HG02642 (cell line): ENCODE results near the gene CDR2L.
"Not testable (repeated sequence)": the region's sequence is repeated elsewhere in the genome, so short reads cannot be mapped to it uniquely, and the experiment has no call there.

Source experiments
- ATAC-seq: cut with Tn5 transposase; IDR thresholded peaks from one replicate; pipeline ENCODE4 v1.9.1; 2021; ENCODE audit warnings: mild to moderate bottlenecking; ENCODE audit not compliant: unreplicated experiment, poor library complexity

Gene CDR2L

DNA sequence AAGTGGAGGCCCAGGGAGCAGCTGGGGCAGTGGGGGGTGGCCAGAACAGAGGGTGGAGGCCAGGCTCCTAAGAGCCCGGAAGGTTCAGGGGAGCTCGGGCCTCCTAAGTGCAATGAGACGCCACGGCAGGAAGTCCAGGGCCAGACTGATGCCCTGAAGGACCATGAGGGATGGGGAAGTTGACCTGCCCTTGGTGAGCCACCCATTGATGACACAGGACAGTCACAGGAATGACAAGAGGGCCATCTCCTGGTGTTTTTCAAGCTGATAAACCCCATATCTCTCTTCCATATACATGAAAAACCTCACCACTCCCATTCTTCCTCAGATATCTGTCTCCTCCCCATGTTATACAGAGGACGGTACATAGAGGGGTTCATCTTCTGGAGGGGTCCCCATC is 19.2 kb downstream of the CDR2L start:
- ATAC-seq = no peak

- no peak for ATAC-seq
Observed at GRCh38 chr17:75008373-75008772, 20.9 kb downstream of the CDR2L start.

GRCh38 chr17:75009139-75009724 is 21.8 kb downstream of the CDR2L start:
- ATAC-seq = no peak

GRCh38 chr17:75010683-75011400 is 23.4 kb downstream of the CDR2L start:
- ATAC-seq = no peak

- ATAC-seq = no peak
Observed at GRCh38 chr17:75011401-75012095, 24.1 kb downstream of the CDR2L start.

GRCh38 chr17:75012096-75012345 is 24.6 kb downstream of the CDR2L start:
- no peak for ATAC-seq

DNA sequence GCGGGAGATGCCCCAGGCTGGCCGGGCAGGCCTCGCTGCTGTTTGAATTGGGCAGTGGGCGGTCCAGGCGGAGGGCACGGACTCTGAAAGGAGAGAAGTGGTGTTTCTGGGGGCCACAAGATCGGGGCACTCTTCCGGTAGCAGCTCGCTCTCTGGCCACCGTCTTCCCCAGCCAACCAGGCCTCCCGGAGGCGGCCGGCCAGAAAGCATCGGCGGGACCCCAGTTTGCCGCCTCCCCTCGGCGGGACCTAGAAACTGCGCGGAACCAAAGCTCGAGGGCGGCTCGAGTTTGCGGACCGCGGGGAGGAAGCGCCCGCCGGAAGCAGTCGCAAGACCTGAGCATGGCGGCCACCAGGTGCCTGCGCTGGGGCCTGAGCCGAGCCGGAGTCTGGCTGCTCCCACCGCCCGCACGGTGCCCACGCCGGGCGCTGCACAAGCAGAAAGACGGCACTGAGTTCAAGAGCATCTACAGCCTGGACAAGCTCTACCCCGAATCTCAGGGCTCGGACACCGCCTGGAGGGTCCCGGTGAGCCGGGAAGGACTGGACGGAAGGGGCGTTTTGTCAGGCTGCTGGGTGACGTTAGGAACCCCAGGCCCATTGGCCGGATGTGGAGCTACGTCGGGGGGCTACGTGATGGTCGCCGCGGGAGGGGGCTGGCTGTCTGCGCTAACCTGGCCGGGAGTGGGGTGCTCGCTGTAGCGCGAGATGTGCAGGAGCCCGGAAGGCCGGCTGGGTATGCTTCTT is 25.1 kb downstream of the CDR2L start, which contains the start of gene MRPL58:
Gene MRPL58, plus strand, starts transcription at position 325 of the 746 bp plus-strand sequence. Its CDS starts 17 bp downstream, at position 342.
- ATAC-seq = peak; percentile 89

DNA sequence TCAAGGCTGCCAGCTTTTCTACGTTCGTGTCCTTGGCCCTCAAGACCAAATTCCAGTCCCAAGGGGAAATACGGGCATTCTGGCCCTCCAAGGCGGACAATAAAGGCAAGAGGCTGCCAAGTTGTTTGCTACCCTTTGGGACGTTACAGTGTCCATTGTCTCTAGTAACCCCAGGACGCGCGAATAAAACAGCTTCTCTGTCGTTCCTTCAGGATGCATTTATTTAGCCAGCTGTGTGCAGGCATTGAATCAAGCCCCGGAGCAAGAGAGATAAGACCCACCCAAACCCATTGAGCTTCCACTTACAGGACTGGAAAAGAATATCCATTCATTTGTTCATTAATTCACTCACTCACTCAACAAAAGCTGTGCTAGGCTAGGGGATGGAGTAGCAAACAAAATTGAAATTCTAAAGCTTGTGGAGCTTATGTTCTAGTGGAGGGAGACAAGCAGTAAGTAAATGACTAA is 25.7 kb downstream of the CDR2L start:
- no peak for ATAC-seq

DNA sequence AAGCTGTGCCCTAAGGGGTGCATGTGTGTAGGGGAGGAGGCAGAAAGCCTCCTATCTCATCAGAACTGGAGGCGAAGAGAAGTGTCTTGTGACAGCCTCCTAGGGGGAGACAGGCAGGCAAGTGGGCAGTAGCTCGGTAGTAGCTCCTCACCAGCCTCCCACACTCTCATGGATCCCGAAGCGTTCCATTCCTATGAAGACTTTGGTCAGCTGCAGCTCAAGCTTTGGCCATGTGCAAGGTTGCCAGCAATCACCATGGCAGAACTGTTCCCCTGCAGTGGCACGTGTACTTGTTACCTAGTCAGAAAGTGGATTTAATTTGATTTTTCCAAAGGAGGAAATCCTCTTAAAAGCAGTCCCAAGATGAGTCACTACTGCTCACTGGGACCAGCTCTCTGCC is 31.7 kb downstream of the CDR2L start:
- no peak for ATAC-seq

GRCh38 chr17:75019710-75020109 is 32.3 kb downstream of the CDR2L start:
- no peak for ATAC-seq

GRCh38 chr17:75020331-75021110 is 33.1 kb downstream of the CDR2L start:
- no peak for ATAC-seq

DNA sequence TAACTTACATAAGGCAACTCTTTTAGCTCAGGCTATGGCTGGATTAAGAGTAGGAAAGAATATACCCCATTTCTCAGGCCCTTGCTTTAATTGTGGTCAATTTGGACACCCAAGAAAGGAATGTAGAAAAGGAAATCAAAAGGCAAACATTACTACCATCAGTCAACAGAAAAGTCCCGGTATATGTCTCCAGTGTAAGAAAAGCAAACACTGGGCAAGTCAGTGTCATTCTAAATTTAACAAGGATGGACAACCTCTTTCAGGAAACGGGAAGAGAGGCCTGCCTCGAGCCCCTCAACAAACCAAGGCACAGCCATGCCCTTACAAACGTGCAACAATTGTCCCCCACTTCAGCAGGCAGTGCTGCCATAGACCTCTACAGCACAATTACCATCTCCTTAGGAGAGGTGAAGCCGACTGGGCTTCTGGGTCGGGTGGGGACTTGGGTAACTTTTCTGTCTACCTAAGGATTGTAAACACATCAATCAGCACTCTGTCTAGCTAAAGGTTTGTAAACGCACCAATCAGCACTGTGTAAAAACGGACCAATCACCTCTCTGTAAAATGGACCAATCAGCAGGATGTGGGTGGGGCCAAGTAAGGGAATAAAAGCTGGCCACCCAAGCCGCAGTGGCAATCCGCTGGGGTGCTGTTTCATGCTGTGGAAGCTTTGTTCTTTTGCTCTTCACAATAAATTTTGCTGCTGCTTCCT is 37.4 kb downstream of the CDR2L start:
- ATAC-seq = no peak

- not testable (repeated sequence) for ATAC-seq
Observed at GRCh38 chr17:75025398-75025734, 37.9 kb downstream of the CDR2L start.

DNA sequence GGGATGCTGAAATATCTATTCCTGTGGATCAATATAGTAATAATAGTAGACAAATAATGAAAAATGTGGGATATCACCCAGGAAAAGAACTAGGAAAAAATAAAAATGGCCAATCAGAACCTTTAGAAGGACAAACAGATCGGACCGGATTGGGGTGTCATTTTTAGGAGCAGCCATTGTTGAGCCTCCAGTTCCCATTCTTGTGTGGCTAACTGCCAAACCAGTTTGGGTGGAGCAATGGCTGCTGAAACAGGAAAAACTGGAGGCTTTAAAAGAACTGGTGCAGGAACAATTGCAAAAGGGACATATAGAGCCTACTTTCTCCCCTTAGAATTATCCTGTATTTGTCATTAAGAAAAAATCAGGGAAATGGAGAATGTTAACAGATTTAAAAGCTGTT is 39.2 kb downstream of the CDR2L start:
- ATAC-seq = not testable (repeated sequence)

- no peak for ATAC-seq
Observed at GRCh38 chr17:75030161-75030560, 42.7 kb downstream of the CDR2L start.

DNA sequence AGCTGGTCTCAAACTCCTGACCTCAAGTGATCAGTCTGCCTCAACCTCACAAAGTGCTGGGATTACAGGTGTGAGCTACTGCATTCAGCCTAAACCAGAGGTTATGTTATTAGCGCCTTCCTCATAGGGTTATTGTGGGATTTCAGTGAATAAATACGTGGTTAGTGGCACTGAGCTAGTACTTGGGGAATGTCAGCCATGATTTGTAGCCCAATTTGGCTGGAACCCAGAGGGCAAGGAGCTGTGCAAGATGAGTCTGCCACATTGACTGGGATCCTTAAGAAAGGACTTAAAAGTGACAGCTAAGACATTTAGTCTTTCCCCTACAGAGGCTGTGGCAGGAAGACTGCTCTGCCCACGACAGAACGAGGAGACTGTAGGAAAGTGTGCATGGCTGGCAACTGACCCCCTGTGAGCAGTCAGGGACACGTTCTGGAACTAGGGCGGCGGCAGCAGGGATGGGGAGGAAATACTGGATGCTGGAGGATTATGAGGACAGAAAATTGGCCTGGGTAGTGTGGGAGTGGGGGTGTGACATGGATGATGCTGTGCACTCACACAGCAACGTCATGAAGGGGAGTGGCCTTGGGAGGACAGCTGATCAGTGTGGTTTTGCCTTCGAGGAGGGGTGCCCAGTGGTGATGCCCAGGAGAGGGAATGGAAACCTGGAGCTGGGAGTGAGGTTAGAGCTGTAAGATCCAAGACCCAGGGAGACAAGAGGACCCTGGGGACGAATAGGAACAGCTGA is 44.7 kb downstream of the CDR2L start:
- no peak for ATAC-seq

- ATAC-seq = no peak
Observed at GRCh38 chr17:75032720-75033280, 45.4 kb downstream of the CDR2L start.

GRCh38 chr17:75033346-75034235 is 46.2 kb downstream of the CDR2L start:
- ATAC-seq = peak; percentile 46
